A549 treated with AZD9567 at 1 μM for 4 hours (cell line): ENCODE data around the gene RSKR. TPM values are rescaled to one million over a fixed set of nuclear protein-coding genes. Genes with fewer than 3 reads are reported as not detected.

ENCODE experiments used
- total RNA-seq: library from RNA; stranded (reverse); fragments of 200-300 nt; extraction: Qiagen RNA extraction; gene quantifications from 5 replicates; pipeline ENCODE4 v1.2.3, GENCODE V29; 2022; ENCODE audit not compliant: insufficient read depth

The RSKR gene
- total RNA-seq: 1.1 to 4.9 TPM (median 4.1 TPM) in 5 replicates

GRCh38 chr17:28613931-28614381, at the start of gene RSKR:
TSS of gene RSKR (minus strand) at chr17:28614185. CDS start at chr17:28614161, 24 bp downstream.

GRCh38 chr17:28661635-28662526, 47.9 kb upstream of the RSKR start, which contains the start of the genes SDF2 and SUPT6H:
TSS of gene SDF2 (minus strand) at chr17:28661906. CDS start at chr17:28661876, 30 bp downstream.
TSS of gene SUPT6H (plus strand) at chr17:28662205. CDS start at chr17:28673402, 11,197 bp downstream.

GRCh38 chr17:28644787-28645575, 31.0 kb upstream of the RSKR start, which contains the start of gene BLTP2:
TSS of gene BLTP2 (minus strand) at chr17:28645158. CDS start at chr17:28645056, 102 bp downstream.

GRCh38 chr17:28598799-28599310, 15.1 kb downstream of the RSKR start, which contains the start of gene SPAG5:
TSS of gene SPAG5 (minus strand) at chr17:28599025. CDS start at chr17:28598946, 79 bp downstream.

GRCh38 chr17:28576758-28577465, 37.1 kb downstream of the RSKR start, which contains the start of gene ALDOC:
TSS of gene ALDOC (minus strand) at chr17:28576895. CDS start at chr17:28575532, 1,363 bp downstream.

GRCh38 chr17:28571361-28572122, 42.4 kb downstream of the RSKR start, which contains the start of gene PIGS:
TSS of gene PIGS (minus strand) at chr17:28571524. CDS start at chr17:28571496, 28 bp downstream.

Other genes with a start within 250 kb of the RSKR start
- not detected in 5 replicates for gene SEBOX, start 249.0 kb downstream of the RSKR start, total RNA-seq
- 12.7 to 19.7 TPM (median 18.9 TPM) in 5 replicates for gene VTN, start 243.9 kb downstream of the RSKR start, total RNA-seq
- 3.9 to 7.0 TPM (median 5.4 TPM) in 5 replicates for gene SARM1, start 242.5 kb downstream of the RSKR start, total RNA-seq
- 18.4 to 20.5 TPM (median 20.2 TPM) in 5 replicates for gene SLC46A1, start 208.0 kb downstream of the RSKR start, total RNA-seq
- 0.05 to 0.14 TPM (median 0.09 TPM) in 4 of 5 replicates, not detected in the other for gene SLC13A2, start 140.5 kb downstream of the RSKR start, total RNA-seq
- 0.03 TPM in 1 of 5 replicates, not detected in the others for gene FOXN1, start 107.8 kb downstream of the RSKR start, total RNA-seq
- gene UNC119, start 61.6 kb downstream of the RSKR start, total RNA-seq: 27.2 to 39.1 TPM (median 33.2 TPM) in 5 replicates
- 46.8 to 62.9 TPM (median 60.3 TPM) in 5 replicates for gene PIGS, start 42.7 kb downstream of the RSKR start, total RNA-seq
- 2.1 to 2.7 TPM (median 2.5 TPM) in 5 replicates for gene ALDOC, start 37.3 kb downstream of the RSKR start, total RNA-seq
- gene SPAG5, start 15.2 kb downstream of the RSKR start, total RNA-seq: 69.9 to 80.7 TPM (median 71.9 TPM) in 5 replicates
- 46.5 to 62.0 TPM (median 59.7 TPM) in 5 replicates for gene BLTP2, start 31.0 kb upstream of the RSKR start, total RNA-seq
- 83.7 to 94.3 TPM (median 89.3 TPM) in 5 replicates for gene SDF2, start 47.7 kb upstream of the RSKR start, total RNA-seq
- gene SUPT6H, start 48.0 kb upstream of the RSKR start, total RNA-seq: 66.6 to 77.0 TPM (median 73.8 TPM) in 5 replicates
- 1.2 to 1.7 TPM (median 1.5 TPM) in 4 of 5 replicates, not detected in the other for gene PROCA1, start 97.7 kb upstream of the RSKR start, total RNA-seq
- gene RAB34, start 103.7 kb upstream of the RSKR start, total RNA-seq: 212 to 240 TPM (median 228 TPM) in 5 replicates
- 2,109 to 2,400 TPM (median 2,196 TPM) in 5 replicates for gene RPL23A, start 105.8 kb upstream of the RSKR start, total RNA-seq
- 23.6 to 50.7 TPM (median 44.7 TPM) in 5 replicates for gene TLCD1, start 112.0 kb upstream of the RSKR start, total RNA-seq
- 4.0 to 4.9 TPM (median 4.6 TPM) in 5 replicates for gene NEK8, start 114.6 kb upstream of the RSKR start, total RNA-seq
- gene TRAF4, start 129.8 kb upstream of the RSKR start, total RNA-seq: 40.7 to 94.4 TPM (median 89.2 TPM) in 5 replicates
- 33.2 to 37.0 TPM (median 33.6 TPM) in 5 replicates for gene FAM222B, start 228.6 kb upstream of the RSKR start, total RNA-seq
- 81.5 to 89.7 TPM (median 85.7 TPM) in 5 replicates for gene ERAL1, start 240.8 kb upstream of the RSKR start, total RNA-seq